HuH-7.5 (cell line): ENCODE data around the gene CCDC57.

Experiments used
- DNase-seq: peaks from one replicate; pipeline ENCODE4 v3.0.0; 2011; ENCODE audit warnings: low spot score

CCDC57 gene

DNA sequence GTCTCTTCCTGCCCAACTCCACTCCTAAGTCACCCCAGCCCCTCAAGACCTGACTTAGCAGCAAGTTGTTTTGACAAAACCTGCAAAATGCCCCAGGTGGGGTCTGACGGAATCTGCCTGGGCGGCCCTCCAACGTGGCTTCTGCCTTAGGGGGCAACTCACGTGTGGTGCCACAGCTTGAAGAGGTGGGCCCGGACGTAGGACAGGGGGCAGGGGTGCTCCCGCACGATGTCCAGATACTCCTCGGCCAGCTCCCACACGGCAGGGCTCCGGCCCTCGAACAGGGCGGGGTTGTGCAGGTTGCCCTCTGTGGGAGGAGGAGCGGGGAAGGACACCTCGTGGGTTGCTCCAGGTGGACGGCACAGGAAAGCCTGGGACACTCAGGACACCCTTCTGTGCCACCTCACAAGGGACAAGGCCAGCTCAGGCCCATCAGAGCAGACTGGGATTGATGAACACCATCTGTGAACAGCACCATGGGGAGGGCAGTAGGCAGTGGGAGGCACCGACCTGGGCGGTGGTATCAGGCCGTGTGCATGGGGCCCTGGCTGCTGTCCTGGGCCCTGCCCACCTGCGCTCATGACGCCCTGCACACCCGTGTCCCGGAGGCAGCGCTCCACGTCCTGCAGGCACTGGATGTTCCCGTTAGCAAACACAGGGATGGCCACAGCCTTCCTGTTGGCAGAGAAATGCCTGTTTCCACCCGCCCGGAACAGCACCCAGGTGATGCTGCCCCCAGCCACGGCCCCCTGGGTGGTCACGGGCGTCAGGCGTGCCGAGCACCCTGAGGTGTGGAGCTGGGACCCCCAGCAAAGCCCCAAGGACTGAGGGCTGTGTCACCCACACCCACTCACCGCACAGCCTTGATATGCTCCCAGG, 151.4 kb downstream of the CCDC57 start:
- no peak for DNase-seq

- no peak for DNase-seq
Measured at GRCh38 chr17:82060614-82061013, 152.0 kb downstream of the CCDC57 start.

- DNase-seq: no peak
Measured at GRCh38 chr17:82060001-82060380, 152.7 kb downstream of the CCDC57 start.

DNA sequence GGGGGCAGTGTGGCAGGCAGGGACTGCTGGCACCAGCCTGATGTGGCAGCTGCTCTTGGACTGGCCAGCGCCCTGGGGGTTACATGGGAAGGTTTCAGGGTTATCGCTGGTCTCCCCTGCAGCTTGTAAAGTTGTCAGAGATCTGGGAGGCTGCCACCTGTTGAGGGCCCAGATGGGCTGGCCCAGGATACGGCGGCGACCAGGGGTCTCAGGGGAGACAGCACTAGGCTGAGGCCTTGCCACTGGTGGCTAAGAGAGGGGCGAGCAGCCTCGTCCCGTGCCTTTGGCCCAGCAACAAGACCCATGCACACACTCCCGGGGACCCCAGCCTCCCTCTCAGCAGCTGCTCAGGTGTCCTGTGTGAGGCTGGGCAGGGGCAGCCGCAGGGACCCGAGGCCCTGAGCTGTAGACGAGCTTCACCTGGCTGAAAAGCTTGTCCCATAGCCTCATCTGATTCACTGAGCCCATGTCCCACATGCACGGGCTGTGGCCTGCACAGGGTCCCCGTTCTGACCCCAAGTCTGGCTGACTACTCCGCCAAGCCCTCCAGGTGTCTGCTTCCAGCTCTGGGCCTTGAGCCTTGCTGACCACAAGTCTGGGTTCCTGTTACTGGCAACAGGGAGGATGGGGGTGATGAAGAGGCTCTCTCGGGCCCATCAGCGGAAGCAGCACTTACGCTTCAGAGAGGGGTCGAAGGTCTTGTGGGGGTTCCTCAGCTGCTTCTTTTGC, 153.2 kb downstream of the CCDC57 start:
- no peak for DNase-seq

GRCh38 chr17:82058855-82059249, 153.8 kb downstream of the CCDC57 start:
- no peak for DNase-seq

DNA sequence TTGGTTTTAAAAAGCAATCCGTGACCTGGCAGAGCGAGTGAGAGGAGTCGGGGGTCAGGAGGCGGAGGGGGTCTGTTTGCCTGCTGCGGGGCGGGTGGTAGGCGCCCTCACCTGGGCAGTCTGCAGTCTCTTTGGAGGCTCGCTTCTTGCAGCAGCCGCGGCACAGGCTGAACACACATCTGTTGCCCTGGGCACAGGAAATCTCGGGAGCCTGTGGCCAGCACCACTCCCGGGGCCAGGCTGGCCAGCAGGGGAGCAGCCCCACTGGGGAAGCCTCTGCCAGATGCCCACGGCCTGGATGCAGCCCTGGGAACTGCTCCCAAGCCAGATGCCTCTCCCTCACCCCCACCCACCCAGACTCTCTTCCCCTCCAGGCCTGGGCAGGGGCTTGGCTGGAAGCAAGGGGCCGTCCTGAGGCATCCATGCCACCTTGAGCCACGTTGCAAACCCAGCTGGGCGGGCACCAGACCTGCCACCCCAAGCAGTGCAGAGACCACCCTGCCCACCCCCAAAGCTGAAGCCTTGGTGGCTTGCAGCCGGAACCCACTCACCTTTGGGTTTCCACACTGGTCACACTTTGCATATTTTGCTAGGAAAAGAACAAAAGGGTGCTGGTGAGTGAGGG, 154.3 kb downstream of the CCDC57 start:
- no peak for DNase-seq

- DNase-seq: no peak
Measured at GRCh38 chr17:82056729-82057621, 155.7 kb downstream of the CCDC57 start.

DNA sequence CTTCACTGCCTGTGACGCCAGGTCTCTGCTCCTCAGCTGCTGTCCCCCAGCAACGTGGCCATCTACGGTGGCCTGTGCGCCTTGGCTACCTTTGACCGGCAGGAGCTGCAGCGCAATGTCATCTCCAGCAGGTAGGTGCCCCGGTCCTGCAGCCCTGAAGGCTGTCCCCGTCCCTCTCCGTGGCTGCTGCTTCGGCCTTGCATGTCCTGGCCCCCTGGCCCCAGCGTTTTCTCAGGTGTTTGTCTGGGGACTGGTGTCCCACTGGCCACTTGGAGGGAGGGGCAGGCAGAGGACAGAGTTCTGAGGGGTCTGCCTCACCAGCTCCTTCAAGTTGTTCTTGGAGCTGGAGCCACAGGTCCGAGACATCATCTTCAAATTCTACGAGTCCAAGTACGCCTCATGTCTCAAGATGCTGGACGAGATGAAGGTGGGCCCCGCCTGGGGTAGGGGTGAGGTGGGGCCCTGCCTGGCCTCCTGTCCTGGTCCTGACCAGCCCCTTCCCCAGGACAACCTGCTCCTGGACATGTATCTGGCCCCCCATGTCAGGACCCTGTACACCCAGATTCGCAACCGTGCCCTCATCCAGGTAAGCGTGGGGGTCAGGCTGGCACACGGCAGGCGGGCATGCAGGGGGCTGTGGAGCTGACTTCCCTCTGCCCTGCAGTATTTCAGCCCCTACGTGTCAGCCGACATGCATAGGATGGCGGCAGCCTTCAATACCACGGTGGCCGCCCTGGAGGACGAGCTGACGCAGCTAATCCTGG, 156.5 kb downstream of the CCDC57 start:
- DNase-seq: no peak

DNA sequence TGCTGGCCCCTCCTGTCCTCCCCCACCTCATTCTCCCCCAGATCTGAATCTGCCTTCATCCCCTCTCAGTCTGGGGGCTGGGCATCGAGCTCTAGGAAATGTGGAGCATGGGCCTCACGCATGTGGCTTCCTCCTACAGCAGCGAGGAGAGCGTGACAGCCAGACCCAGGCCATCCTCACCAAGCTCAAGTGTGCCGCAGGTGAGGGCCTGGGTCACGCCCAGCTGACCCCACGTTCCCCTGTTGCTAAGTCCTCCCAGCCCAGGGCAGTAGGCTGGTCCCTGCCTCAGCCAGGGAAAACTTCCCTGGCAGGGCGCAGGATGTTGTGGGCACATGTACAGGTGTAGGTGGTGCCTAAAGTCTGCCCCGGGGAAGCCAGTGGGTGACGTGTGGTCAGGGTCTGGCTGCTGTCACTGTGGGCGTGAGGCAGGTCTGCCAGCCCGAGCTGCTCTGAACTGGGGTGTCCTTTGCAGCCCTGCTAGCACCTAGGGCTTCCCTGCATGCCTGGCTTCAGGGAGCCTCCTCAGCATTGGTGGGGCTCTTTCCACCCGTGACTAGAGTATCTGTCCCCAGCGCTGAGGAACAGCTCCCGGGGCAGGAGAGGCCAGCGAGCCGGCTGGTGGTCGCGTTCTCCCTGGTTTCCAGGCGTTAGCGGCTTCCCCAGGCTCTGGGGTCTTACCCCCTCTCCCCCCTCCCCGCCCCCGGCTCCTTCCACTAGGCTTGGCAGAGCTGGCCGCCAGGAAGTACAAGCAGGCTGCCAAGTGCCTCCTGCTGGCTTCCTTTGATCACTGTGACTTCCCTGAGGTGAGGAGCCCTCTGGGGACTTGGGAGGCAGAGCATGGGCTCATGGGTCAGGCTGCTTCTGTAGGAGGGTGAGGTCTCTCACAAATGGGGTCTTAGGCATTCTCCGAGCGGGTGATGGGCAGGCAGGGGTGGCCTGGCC, 157.3 kb downstream of the CCDC57 start:
- no peak for DNase-seq

GRCh38 chr17:82054351-82055022, 158.2 kb downstream of the CCDC57 start:
- DNase-seq: no peak

DNA sequence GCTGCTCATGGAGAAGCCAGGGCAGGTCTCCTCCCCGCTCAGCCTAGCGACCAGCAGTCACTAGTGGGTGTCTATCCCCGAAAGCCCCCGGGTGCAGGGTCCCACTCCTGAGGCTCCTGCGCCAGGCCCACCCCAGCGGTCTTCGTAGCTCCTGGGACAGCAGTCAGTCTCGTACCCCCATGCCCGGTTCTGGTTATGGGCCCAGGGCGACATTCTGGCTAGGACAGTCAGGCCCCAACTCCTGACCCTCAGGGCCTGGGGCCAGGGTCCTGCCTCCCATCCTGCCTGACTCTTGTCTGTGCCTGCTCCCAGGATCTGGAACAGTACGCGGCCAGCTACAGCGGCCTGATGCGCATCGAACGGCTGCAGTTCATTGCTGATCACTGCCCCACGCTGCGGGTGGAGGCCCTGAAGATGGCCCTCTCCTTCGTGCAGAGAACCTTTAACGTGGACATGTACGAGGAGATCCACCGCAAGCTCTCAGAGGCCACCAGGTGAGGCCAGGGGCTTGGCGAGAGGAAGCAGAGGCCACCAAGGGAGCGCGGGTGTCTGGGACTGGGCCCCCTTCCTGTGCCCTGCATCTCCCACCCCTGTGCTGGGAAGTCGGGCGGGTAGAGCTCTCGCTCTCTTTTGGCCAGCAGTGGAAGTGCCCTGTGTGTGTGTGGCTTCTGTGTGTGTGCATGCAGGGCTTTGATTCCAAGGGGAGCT, 158.9 kb downstream of the CCDC57 start:
- no peak for DNase-seq

DNA sequence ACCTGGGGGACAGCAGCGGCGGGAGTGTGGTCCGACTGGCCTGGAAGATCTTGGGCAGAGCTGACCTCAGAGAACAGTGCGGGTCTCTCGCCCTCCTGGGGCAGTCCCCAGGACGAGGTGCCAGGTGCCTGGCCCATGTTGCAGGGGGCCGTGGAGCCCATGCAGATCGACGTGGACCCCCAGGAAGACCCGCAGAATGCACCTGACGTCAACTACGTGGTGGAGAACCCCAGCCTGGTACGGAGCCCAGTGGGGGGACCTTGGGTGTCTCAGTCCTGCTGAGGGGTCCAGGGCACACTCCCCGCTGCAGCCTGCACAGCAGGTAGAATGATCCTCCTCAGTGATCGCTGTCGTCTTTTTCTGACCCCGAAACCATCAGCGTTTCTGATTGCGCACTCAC, 159.5 kb downstream of the CCDC57 start:
- no peak for DNase-seq

DNA sequence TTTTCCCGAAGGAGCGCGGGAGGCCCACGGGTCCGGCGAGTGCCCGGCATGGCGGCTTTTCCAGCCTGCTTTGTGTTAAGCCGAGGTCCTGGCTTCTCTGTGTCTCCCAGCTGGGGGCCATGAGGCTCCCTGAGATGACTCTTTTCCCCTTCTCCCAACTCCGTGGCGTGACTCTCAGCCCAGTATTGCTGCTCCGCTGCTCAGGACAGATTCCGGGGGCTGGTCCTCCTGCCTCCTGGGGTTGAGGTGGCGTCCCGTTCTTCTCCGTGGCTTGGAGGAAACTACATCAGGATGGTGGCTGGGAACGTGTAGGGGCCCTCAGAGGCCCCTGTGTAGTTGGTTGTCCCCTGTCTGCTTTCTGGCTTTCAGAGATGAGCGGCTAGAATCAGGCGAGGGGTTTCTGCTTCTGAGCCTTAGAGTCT, 160.0 kb downstream of the CCDC57 start:
- DNase-seq: no peak

GRCh38 chr17:82051776-82052637, 160.6 kb downstream of the CCDC57 start, which contains the start of the genes GPS1 and RFNG:
TSS of gene GPS1 (plus strand) at chr17:82051898. CDS start at chr17:82051932, 34 bp downstream.
TSS of gene RFNG (minus strand) at chr17:82051811. CDS start at chr17:82051766, 45 bp downstream.
- peak; percentile 92 for DNase-seq
